ENCODE measurements around the gene RXRG. TPM values are rescaled to one million over a fixed set of nuclear protein-coding genes. Genes with fewer than 3 reads are reported as not detected.
A peak's percentile ranks its signal among the peaks of the same experiment; 100 is the strongest.

The RXRG gene
- total RNA-seq, 5 donors from 2014 or later (not counting 1 experiment from before 2014, with no cell fraction given), result not detected

DNA sequence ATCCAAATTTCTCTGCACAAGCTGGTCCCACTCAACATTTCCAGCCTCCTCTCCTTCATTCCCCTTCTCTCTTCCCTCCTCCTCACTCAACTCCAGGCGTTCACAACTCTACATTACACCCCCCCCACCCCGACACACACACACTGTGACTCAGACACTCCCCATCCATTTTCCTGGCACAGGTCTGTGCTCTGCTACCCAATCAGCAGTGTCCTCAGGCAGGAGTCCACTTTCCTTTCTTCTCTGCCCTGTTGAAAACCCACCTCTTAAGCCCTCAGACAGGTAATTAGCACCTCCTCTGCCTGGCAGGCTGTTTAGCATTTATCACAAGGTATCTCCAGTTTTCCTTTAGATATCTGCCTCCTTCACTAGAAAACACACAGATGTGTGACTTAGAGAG, 79.6 kb downstream of the RXRG start:
- Mint-ChIP-seq H3K4me3 (no peak overlapping the region), H3K9me3 (no peaks in the 10 kb centered on the region), H3K27me3 (peaks cover 59% of the 10 kb centered on the region in 2 donors), H3K36me3 (no peaks in the 10 kb centered on the region), H3K4me1 (peaks cover 0 to 2% (median 0%) of the 10 kb centered on the region in 3 donors), H3K27ac (no peak overlapping the region)
- Histone ChIP-seq H3K9me3 (no peaks in the 10 kb centered on the region), H3K27ac (ENCODE audit: low read length) (no peak overlapping the region), H3K4me3 (ENCODE audit: control insufficient read depth in 1 of 2, extremely low read depth in 1 of 2, low read length in 1 of 2) (no peak overlapping the region), H3K27me3 (replicated peaks in 1 of 2; ENCODE audit: control insufficient read depth in 2 of 2, extremely low read depth in 1 of 2, insufficient read depth in 2 of 2, low read length in 1 of 2) (peaks cover 14 to 38% of the 10 kb centered on the region in 2 experiments), H3K36me3 (ENCODE audit: control insufficient read depth in 2 of 2, extremely low read depth in 1 of 2, insufficient read depth in 1 of 2, low read length in 1 of 2) (no peaks in the 10 kb centered on the region), H3K4me1 (ENCODE audit: control insufficient read depth in 1 of 2, extremely low read depth in 1 of 2, insufficient read depth in 2 of 2, low read length in 2 of 2) (peaks cover 0 to 4% of the 10 kb centered on the region in 2 experiments)
- ATAC-seq (replicated peaks in 1 of 4) (no peak), DNase-seq (no peak)
- CTCF ChIA-PET, result interaction anchor here in 1 of 2 donors (0.8 to 1.6 kb wide), 2 partner anchors 71 to 228 kb away, joined by 4 to 5 read pairs; no protein-coding TSS in a partner anchor
- POLR2A ChIA-PET, result no interaction called here
- 21% methylated on average over 2 of the region's 2 CpGs for WGBS (ENCODE audit: insufficient coverage)

DNA sequence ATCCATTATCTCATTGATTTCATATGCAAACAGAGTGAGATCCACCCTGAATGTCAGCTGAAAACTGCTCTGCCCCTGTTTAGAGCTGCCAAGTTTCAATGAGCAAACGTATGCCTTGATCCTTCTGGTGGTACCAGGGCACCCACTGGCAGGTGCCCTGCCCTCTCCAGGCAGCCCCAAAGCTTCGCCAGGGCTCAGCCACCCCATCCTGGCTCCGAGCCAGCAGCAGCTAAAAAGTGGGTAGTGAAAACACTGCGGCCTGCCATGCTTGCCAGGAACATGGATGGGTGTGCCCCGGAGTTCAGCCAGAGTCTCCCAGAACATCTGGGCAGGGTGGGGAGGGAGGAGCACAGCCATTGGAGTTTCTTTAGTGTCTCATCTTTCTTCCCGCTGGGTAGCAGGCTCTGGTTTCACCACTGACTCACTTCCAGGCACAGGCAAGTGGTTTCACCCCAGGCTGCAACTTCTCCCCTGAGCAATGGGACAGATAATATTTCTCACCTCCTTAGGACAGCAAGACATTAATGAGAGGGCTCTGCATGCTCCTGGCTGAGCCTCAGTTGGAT, 80.3 kb downstream of the RXRG start:
- Histone ChIP-seq H3K27ac (ENCODE audit: low read length) (no peak overlapping the region), H3K9me3 (no peaks in the 10 kb centered on the region), H3K4me1 (ENCODE audit: control insufficient read depth in 1 of 2, extremely low read depth in 1 of 2, insufficient read depth in 2 of 2, low read length in 2 of 2) (peaks cover 0 to 4% of the 10 kb centered on the region in 2 experiments), H3K36me3 (ENCODE audit: control insufficient read depth in 2 of 2, extremely low read depth in 1 of 2, insufficient read depth in 1 of 2, low read length in 1 of 2) (no peaks in the 10 kb centered on the region), H3K27me3 (replicated peaks in 1 of 2; ENCODE audit: control insufficient read depth in 2 of 2, extremely low read depth in 1 of 2, insufficient read depth in 2 of 2, low read length in 1 of 2) (peaks cover 18 to 40% of the 10 kb centered on the region in 2 experiments), H3K4me3 (ENCODE audit: control insufficient read depth in 1 of 2, extremely low read depth in 1 of 2, low read length in 1 of 2) (no peak overlapping the region)
- no peak for ATAC-seq (replicated peaks in 1 of 4)
- CTCF ChIA-PET, result interaction anchor here in 1 of 2 donors (0.8 to 1.6 kb wide), 2 partner anchors 72 to 229 kb away, joined by 4 to 5 read pairs; no protein-coding TSS in a partner anchor
- Mint-ChIP-seq H3K27me3 (peaks cover 62 to 63% of the 10 kb centered on the region in 2 donors), H3K9me3 (no peaks in the 10 kb centered on the region), H3K27ac (no peak overlapping the region), H3K36me3 (no peaks in the 10 kb centered on the region), H3K4me1 (peaks cover 0 to 2% (median 0%) of the 10 kb centered on the region in 3 donors), H3K4me3 (no peak overlapping the region)
- POLR2A ChIA-PET, result no interaction called here
- 39% methylated on average over 6 of the region's 6 CpGs for WGBS (ENCODE audit: insufficient coverage)
- no peak for DNase-seq

DNA sequence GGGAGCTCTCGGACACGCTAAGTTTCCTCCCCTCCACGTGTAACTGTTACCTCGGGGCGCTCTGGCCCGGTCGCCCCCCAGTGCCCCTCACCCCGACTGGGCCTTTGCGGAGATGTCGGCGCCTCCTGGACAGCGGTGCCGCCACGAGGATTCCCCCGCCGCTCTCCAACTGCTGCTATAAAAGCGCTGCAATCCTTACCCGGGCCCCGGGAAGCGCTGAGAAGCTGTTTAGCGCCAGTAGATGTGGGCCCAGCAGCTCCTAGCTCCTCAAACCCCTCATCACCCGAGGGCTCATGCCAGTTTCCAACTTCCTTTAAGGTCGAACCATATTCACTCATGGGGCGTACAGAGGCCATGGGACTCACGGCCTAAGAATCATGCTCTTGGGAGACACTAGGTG, 88.0 kb downstream of the RXRG start:
- H3K36me3 Mint-ChIP-seq, result no peaks in the 10 kb centered on the region
- Histone ChIP-seq H3K4me3 (ENCODE audit: control insufficient read depth in 1 of 2, extremely low read depth in 1 of 2, low read length in 1 of 2) (no peak overlapping the region), H3K4me1 (ENCODE audit: control insufficient read depth in 1 of 2, extremely low read depth in 1 of 2, insufficient read depth in 2 of 2, low read length in 2 of 2) (no peaks in the 10 kb centered on the region), H3K27me3 (replicated peaks in 1 of 2; ENCODE audit: control insufficient read depth in 2 of 2, extremely low read depth in 1 of 2, insufficient read depth in 2 of 2, low read length in 1 of 2) (peaks cover 22 to 56% of the 10 kb centered on the region in 2 experiments), H3K27ac (ENCODE audit: low read length) (no peak overlapping the region), H3K36me3 (ENCODE audit: control insufficient read depth in 2 of 2, extremely low read depth in 1 of 2, insufficient read depth in 1 of 2, low read length in 1 of 2) (no peaks in the 10 kb centered on the region), H3K9me3 (no peaks in the 10 kb centered on the region)
- H3K4me3 Mint-ChIP-seq, result peak overlapping the region in 1 of 3 donors; percentile 19
- no peaks in the 10 kb centered on the region for H3K9me3 Mint-ChIP-seq
- H3K27ac Mint-ChIP-seq, result no peak overlapping the region
- 7% methylated on average over 23 of the region's 25 CpGs for WGBS (ENCODE audit: insufficient coverage)
- H3K27me3 Mint-ChIP-seq, result peaks cover 64 to 73% of the 10 kb centered on the region in 2 donors
- ChIA-PET POLR2A (no interaction called here), CTCF (no interaction called here)
- DNase-seq, result no peak
- H3K4me1 Mint-ChIP-seq, result peaks cover 14 to 24% (median 17%) of the 10 kb centered on the region in 3 donors
- no peak for ATAC-seq (replicated peaks in 1 of 4)

DNA sequence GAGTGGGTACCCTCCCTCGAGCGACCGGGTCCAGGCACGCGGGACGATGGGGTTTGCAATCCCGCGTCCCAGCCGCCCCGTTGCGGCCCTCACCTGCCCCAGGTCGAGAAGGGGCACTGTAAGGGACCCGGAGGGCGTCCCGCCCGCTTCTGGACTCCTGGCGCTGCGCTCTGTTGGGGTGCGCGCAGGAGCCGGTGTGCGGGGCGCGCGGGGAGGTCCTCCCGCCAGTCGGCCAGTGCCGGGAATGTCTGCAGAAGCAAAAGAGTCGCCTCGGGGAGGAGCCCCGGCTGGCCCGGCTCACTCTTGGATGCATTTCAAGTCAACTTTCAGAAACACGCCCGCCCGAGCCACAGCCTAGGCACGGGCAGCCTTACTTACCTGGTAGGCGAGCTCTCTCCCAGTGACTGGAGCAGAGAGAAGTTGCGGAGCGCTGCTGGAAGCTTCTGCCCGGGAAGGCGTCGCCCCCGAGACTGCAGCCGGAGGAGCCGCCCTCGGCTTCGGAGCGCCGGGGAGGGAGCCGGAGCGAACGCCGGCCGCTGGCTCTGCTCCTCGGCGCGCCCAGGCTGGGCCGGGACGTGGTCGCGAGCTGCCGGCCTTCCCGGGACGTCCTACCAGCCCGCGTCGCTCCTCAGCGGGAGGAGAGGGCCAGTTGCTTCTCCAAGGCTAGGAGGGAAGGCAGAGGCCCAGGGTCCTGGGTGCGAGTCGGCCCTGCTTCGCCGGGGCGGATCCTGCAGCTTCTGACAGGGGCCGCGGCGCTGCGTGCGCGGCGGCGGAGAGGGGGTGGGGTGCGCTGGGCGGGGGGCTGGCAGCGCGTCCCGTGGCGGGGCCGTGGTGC, 88.7 kb downstream of the RXRG start, which contains the start of gene LMX1A:
Gene LMX1A (minus strand): TSS at position 739 of the 835 bp plus-strand sequence. CDS start 1,156 bp downstream, outside the sequence.
- peaks cover 23 to 58% of the 10 kb centered on the region in 2 experiments for H3K27me3 ChIP-seq (replicated peaks in 1 of 2; ENCODE audit: control insufficient read depth in 2 of 2, extremely low read depth in 1 of 2, insufficient read depth in 2 of 2, low read length in 1 of 2)
- no peak within 1 kb of the TSS for H3K27ac Mint-ChIP-seq
- 5% methylated on average over 73 of the region's 88 CpGs for WGBS (ENCODE audit: insufficient coverage)
- H3K9me3 ChIP-seq, result no peaks in the 10 kb centered on the region
- DNase-seq, result no peak
- ATAC-seq (replicated peaks in 1 of 4), result no peak
- no peaks in the 10 kb centered on the region for H3K36me3 Mint-ChIP-seq
- ChIA-PET POLR2A (no interaction called here), CTCF (no interaction called here)
- peaks cover 17 to 26% (median 17%) of the 10 kb centered on the region in 3 donors for H3K4me1 Mint-ChIP-seq
- peaks cover 66 to 79% of the 10 kb centered on the region in 2 donors for H3K27me3 Mint-ChIP-seq
- H3K27ac ChIP-seq (ENCODE audit: low read length), result no peak within 1 kb of the TSS
- no peak within 1 kb of the TSS for H3K4me3 ChIP-seq (ENCODE audit: control insufficient read depth in 1 of 2, extremely low read depth in 1 of 2, low read length in 1 of 2)
- peak within 1 kb of the TSS in 1 of 3 donors; percentile 19 for H3K4me3 Mint-ChIP-seq
- no peaks in the 10 kb centered on the region for H3K9me3 Mint-ChIP-seq
- H3K36me3 ChIP-seq (ENCODE audit: control insufficient read depth in 2 of 2, extremely low read depth in 1 of 2, insufficient read depth in 1 of 2, low read length in 1 of 2), result no peaks in the 10 kb centered on the region
- no peaks in the 10 kb centered on the region for H3K4me1 ChIP-seq (ENCODE audit: control insufficient read depth in 1 of 2, extremely low read depth in 1 of 2, insufficient read depth in 2 of 2, low read length in 2 of 2)

DNA sequence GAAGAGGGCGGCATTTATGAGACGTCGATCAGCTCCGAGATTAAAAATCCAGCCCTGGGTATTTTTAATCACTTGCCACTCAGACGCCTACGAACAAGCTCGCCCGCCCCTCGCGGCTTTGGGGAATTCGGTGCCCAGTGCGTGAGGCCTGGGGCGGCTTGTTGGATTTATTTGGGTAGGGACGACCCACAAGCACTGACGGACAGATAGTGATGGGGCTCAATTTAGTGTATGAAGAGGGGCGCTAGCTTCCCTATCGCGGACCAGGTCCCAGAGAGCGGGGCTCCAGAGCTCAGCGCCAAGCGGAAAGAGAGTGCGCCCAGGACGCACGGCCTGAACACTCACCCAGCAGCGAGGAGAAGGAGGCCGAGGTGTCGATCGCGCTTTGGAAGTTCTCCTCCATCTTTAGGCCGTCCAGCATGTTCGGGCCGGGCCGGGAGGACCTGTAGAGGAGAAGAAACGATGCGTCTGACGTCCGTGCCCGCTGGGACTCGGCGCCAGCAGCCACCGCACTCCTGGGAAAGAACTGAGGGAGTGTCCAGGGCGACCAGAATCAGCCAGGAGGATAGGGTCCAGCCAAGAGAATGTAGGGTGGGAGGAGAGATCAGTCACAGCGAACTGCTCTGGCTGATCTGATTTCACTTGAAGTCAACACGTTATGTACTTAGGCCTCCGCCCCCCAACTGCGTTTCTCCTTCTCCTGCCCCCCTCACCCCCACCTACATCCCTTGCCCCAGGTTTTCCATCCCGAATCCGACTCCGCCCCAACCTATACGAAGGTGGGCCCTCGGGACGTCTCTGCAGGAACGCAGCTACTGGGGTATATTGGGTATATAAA, 89.6 kb downstream of the RXRG start:
- Histone ChIP-seq H3K36me3 (ENCODE audit: control insufficient read depth in 2 of 2, extremely low read depth in 1 of 2, insufficient read depth in 1 of 2, low read length in 1 of 2) (no peaks in the 10 kb centered on the region), H3K27ac (ENCODE audit: low read length) (no peak overlapping the region), H3K27me3 (replicated peaks in 1 of 2; ENCODE audit: control insufficient read depth in 2 of 2, extremely low read depth in 1 of 2, insufficient read depth in 2 of 2, low read length in 1 of 2) (peaks cover 24 to 58% of the 10 kb centered on the region in 2 experiments), H3K4me1 (ENCODE audit: control insufficient read depth in 1 of 2, extremely low read depth in 1 of 2, insufficient read depth in 2 of 2, low read length in 2 of 2) (no peaks in the 10 kb centered on the region), H3K4me3 (ENCODE audit: control insufficient read depth in 1 of 2, extremely low read depth in 1 of 2, low read length in 1 of 2) (no peak overlapping the region), H3K9me3 (no peaks in the 10 kb centered on the region)
- CTCF ChIA-PET, result no interaction called here
- Mint-ChIP-seq H3K4me3 (no peak overlapping the region), H3K36me3 (no peaks in the 10 kb centered on the region), H3K27ac (peak overlapping the region in 1 of 2 donors; percentile 5), H3K9me3 (no peaks in the 10 kb centered on the region), H3K4me1 (peaks cover 17 to 26% (median 17%) of the 10 kb centered on the region in 3 donors), H3K27me3 (peaks cover 65 to 83% of the 10 kb centered on the region in 2 donors)
- ATAC-seq (replicated peaks in 1 of 4), result no peak
- DNase-seq, result no peak
- WGBS (ENCODE audit: insufficient coverage), result 10% methylated on average over 46 of the region's 53 CpGs
- POLR2A ChIA-PET, result no interaction called here

DNA sequence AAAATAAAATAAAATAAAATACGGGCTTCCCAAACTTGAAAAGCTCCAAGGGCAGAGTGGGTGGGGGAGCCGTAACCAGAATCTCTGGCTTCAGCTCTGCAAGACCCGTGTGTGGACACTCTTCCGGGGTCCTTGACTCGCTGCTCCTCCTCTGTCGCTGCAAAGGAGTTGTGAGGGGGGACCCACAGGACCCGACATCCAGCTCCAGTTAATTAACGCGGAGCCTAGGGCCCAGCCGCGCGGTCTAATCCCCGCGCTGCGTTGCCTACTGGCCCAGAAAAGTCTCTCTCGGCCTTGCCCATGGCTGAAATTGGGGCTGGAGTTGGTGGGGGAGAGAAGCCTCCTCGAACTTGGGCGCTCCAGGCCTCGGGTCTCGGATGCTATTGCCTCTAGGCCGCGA, 90.2 kb downstream of the RXRG start:
- H3K9me3 ChIP-seq, result no peaks in the 10 kb centered on the region
- Mint-ChIP-seq H3K36me3 (no peaks in the 10 kb centered on the region), H3K27ac (peak overlapping the region in 1 of 2 donors; percentile 5), H3K9me3 (no peaks in the 10 kb centered on the region), H3K27me3 (peaks cover 65 to 83% of the 10 kb centered on the region in 2 donors), H3K4me1 (peaks cover 17 to 26% (median 17%) of the 10 kb centered on the region in 3 donors), H3K4me3 (peak overlapping the region in 1 of 3 donors; percentile 11)
- H3K4me1 ChIP-seq (ENCODE audit: control insufficient read depth in 1 of 2, extremely low read depth in 1 of 2, insufficient read depth in 2 of 2, low read length in 2 of 2), result no peaks in the 10 kb centered on the region
- ChIA-PET CTCF (no interaction called here), POLR2A (no interaction called here)
- H3K27me3 ChIP-seq (replicated peaks in 1 of 2; ENCODE audit: control insufficient read depth in 2 of 2, extremely low read depth in 1 of 2, insufficient read depth in 2 of 2, low read length in 1 of 2), result peaks cover 22 to 55% of the 10 kb centered on the region in 2 experiments
- no peak overlapping the region for H3K27ac ChIP-seq (ENCODE audit: low read length)
- H3K4me3 ChIP-seq (ENCODE audit: control insufficient read depth in 1 of 2, extremely low read depth in 1 of 2, low read length in 1 of 2), result no peak overlapping the region
- 8% methylated on average over 19 of the region's 22 CpGs for WGBS (ENCODE audit: insufficient coverage)
- DNase-seq (no peak), ATAC-seq (replicated peaks in 1 of 4) (no peak)
- H3K36me3 ChIP-seq (ENCODE audit: control insufficient read depth in 2 of 2, extremely low read depth in 1 of 2, insufficient read depth in 1 of 2, low read length in 1 of 2), result no peaks in the 10 kb centered on the region

Measured in T-cell (primary cell).